HG03064 (cell line): ENCODE data around the gene TMEM117.
A peak's percentile ranks its signal among the peaks of the same experiment; 100 is the strongest.

Experiments used
- ATAC-seq: cut with Tn5 transposase; IDR thresholded peaks from one replicate; pipeline ENCODE4 v1.9.1; 2021; ENCODE audit warnings: low read depth; ENCODE audit not compliant: unreplicated experiment

TMEM117 gene

GRCh38 chr12:44258246-44258645 is 422.4 kb downstream of the TMEM117 start:
- no peak for ATAC-seq

GRCh38 chr12:44259890-44260289 is 424.0 kb downstream of the TMEM117 start:
- no peak for ATAC-seq

GRCh38 chr12:44260581-44260980 is 424.7 kb downstream of the TMEM117 start:
- no peak for ATAC-seq

DNA sequence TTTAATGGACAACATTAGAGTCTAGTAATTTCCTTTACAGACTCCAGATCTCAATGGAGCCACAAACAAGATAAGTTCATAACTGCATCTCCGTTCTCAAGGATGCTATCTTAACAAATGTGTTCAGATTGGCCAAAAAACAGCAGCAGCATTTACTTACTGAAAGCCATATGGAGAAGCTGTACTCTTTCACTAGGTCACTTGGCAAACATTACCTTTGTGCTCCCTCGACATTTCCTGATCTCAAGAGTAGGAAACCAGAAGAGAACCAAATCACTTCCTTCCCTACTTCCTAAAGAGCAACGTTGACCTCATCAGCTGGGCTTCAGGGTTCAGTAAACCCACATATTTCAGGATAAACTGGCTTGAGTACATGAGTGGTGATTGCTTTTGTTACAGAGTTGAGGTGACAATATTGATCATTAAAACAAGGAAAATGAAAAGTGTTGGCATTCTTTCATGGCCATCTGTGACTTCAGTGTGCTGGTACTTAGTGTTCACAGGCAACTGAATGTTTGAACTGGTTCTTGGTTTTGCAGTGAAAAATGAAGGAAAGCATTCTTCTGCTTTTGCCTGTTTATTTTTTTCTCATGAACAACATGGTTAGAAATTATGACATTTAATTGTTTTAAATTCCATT is 449.6 kb downstream of the TMEM117 start:
- no peak for ATAC-seq

DNA sequence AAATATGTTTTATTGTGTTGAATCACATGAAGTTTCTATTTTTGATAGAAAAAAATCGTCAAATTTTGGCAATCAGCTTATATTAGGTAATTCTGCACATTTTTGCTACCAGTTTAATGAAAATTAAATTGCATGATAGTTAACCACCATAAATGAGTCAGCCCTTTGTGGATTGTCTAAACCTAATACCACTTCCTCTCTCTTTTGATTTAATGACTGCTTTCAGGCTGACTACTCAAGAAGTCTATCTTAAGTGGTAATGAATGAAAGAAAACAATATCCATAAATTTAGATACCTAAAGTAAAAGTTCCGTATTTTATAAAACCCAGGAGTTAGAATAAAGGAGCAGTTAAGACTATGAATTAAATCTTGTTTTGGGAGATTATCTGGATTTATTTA is 450.5 kb downstream of the TMEM117 start:
- ATAC-seq: no peak

DNA sequence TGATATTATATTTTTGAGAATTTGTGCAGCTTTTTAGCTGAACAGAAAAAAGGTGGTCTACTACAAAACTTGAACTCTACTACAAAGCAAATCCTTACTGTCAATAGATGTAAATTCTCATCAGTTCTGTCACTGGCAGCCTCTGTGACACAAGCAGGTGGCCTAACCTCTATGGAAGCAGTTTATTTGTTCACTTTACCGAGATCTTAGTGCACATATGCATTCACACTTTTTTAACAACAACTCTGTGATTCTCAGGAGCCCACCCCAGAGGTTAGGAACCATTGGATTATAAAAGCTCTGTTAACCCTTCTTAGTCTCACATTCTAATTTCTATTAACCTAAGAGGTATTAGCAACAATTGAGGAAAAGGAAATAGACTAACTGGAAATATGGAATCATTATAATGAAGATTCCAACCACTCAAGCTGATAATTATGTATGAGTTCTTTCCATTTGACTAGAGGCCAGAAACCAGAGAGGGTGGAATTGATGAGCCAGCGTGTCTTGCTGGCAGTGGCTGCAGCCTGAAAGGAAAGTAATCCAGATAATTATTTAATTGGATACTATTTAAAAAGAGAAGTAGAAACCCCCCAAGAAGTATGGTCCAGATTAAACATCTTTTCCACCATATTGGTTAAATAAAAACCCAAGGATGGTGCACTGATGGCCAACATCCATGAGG is 451.1 kb downstream of the TMEM117 start:
- ATAC-seq: no peak

GRCh38 chr12:44287545-44287944 is 451.7 kb downstream of the TMEM117 start:
- ATAC-seq: no peak

DNA sequence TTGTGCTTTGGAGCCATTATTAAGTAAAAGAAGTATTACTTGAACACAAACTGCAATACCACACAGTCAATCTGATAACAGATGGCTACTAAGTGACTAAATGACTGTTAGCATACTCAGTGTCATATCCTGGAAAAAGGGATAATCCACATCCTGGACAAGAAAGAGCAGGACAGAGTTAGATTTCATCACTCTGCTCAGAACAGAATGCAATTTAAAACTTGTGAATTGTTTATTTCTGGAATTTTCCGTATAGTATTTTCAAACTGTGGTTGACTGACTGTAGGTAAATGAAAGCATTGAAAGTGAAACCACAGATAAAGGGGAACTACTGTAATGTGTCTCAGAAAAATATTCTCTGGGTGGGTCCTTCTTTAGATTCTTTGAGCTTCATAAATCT is 458.8 kb downstream of the TMEM117 start:
- peak; percentile 86 for ATAC-seq

DNA sequence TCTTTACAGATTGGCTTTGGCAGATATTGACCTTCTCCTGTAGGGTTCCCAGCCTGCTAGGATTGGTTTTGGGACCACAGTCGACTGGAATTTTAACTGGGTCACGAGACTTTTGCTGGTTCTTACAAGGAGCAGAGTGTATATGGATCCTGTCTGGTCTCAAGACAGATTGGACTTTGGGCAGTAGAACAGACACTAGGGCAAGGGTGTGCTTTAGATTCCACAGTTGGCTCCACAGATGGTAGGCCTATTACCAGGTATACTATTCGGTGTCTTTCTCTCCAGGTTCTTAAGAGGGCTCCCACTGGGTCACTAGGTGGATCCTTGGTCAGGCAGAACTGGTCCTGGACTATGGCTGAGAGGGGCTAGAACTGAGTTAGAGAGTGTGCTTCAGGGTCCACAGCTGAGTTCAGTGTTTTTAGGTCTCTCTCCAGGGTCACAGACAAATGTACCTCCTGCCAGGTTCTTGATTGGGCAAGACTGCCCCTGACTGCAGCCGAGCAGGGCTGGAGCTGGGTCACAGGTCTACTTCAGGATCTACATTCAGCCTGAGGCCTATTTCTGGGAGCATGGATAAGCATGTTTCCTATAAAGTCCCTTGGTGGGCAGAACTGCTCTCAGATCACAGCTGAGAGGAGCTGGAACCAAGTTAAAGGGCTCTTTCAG is 460.2 kb downstream of the TMEM117 start:
- ATAC-seq: no peak

- ATAC-seq: no peak
These were observed 460.8 kb downstream of the TMEM117 start for GRCh38 chr12:44296624-44297197.

GRCh38 chr12:44299524-44299923 is 463.6 kb downstream of the TMEM117 start:
- ATAC-seq: no peak

- no peak for ATAC-seq
These were observed 471.8 kb downstream of the TMEM117 start for GRCh38 chr12:44307506-44308168.

DNA sequence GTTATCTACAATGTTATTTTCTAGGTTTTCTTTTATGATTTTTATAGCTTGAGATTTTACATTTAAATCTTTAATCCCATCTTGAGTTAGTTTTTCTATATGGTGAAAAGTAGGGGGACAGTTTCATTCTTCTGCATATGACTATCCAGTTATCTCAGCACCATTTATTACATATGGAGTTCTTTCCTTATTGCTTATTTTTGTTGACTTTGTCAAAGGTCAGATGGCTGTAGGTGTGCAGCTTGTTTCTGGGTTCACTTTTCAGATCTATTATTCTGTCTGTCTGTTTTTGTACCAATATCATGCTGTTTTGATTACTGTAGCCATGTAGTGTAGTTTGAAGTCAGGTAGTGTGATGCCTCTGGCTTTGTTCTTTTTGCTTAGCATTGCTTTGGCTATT is 477.3 kb downstream of the TMEM117 start:
- ATAC-seq: no peak

GRCh38 chr12:44314007-44314500 is 478.2 kb downstream of the TMEM117 start:
- ATAC-seq: no peak

GRCh38 chr12:44317651-44318126 is 481.8 kb downstream of the TMEM117 start:
- peak; percentile 62 for ATAC-seq

GRCh38 chr12:44331269-44331668 is 495.4 kb downstream of the TMEM117 start:
- no peak for ATAC-seq

DNA sequence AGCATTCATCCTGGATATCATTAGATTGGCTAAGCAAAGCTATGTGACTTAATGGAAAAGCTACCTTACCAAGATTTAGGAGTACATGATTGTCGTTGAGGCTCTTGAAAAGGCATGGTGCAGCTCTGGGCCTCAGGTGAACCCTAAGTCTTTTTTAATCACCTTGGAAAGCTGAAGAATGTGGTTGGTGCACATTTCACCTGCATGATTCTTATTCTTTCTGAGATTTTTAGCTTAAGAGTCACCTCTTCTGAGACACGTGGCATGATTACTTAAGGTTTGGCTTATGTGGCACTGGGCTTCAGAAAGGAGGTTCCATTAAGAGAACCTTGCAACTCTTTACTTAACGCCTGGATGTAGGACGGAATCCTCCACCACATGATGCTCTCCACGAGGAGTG is 498.5 kb downstream of the TMEM117 start:
- ATAC-seq: no peak

- ATAC-seq: no peak
These were observed 499.1 kb downstream of the TMEM117 start for GRCh38 chr12:44335030-44335429.

DNA sequence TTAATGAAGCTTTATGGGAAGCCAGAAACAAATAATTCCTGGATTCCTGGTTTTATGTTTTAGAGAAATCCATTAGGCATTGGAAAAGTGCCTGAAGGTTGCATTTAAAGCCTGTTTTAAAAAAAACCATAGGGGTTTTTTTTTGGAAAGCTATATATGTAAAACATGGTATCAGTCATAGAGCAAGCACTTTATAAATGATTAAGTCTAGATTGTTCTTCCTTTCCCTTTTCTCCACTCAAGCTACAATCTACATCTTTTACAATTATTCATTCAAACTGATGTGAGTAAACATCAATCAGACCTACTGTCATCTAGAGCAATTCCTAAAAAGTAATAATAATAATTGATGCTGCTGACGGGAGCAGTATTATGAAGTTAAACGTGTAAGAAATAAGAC is 500.7 kb downstream of the TMEM117 start:
- ATAC-seq: no peak

DNA sequence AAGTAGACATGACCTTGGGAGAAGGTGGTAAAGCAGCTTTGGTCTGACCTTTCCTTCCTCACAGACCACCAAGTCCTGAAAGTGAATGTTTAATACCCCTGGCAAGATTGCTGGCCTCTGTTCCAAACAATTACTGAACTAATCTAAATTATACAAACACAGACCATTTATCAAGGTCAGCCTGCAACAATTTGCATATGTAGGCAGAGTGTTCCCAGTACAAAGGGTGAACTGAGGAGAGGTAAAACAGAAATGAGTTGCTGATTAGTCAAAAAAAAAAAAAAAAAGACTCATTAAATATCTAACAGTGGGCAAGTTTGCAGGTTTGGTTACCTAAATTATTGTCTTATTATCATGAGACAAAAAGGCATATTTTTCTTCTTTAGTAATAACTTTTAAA is 506.5 kb downstream of the TMEM117 start:
- no peak for ATAC-seq

DNA sequence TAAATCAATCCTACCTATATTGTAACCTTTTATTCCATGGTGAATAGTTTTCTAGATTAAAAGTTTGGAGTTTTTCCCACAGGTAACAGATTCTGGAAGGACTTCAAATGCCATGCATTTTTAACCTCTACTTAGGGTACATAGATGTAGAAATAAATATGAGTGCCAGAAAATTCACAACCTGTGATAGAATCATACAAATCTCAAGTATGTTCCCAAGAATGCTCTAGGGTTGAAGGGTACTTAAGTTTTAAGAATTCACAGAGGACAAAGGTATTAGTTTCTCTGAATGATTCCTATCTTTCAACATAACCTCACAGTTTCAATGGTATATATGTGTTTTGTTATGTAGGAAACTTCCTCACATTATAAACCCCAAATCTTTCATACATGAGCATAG is 511.3 kb downstream of the TMEM117 start:
- ATAC-seq: no peak
